H1 (cell line): ENCODE results near the gene RASD1. TPM values are rescaled to one million over a fixed set of nuclear protein-coding genes. Genes with fewer than 3 reads are reported as not detected.

Source experiments
- CTCF ChIA-PET: fragments of 300-600 bp; sonication (Branson Sonifier 250); formaldehyde crosslinking; loops from one replicate; lab custom pipeline; 2021; ENCODE audit not compliant: partially characterized antibody; lab: Charles Lee
- POLR2A ChIA-PET: fragments of 300-600 bp; sonication (Branson Sonifier 250); formaldehyde crosslinking; loops from one replicate; lab custom pipeline; 2021; ENCODE audit warnings: inconsistent platforms; ENCODE audit not compliant: partially characterized antibody; lab: Charles Lee
- DNase-seq, 2 experiments: peaks; one replicate each; pipeline versions ENCODE4 v3.0.0 to v3.0.0-alpha.2; 2010 to 2022; ENCODE audit warnings: low spot score in 2 of 2, low read depth in 1 of 2, mixed read lengths in 1 of 2
- FAIRE-seq: peaks from 2 replicates; lab custom pipeline; 2011; peaks lifted over from hg19 to GRCh38; lab: Jason Lieb, UNC
- H2AFZ ChIP-seq: 2 replicates; pipeline ENCODE4 v1.8.1; 2012; ENCODE audit warnings: low read length, inconsistent platforms
- H2AK5ac ChIP-seq: 2 replicates; pipeline ENCODE4 v1.6.1; 2013; ENCODE audit warnings: low read depth, low read length
- H2BK120ac ChIP-seq: replicated peaks from 2 replicates; pipeline ENCODE3; 2013; ENCODE audit warnings: low read depth, low read length, inconsistent platforms
- H2BK12ac ChIP-seq: 2 replicates; pipeline ENCODE4 v1.6.1; 2013; ENCODE audit warnings: low read depth, low read length
- H2BK15ac ChIP-seq: 2 replicates; pipeline ENCODE4 v1.6.1; 2013; ENCODE audit warnings: low read length
- H2BK20ac ChIP-seq: 2 replicates; pipeline ENCODE4 v1.6.1; 2013; ENCODE audit warnings: low read length
- H2BK5ac ChIP-seq: 2 replicates; pipeline ENCODE4 v1.6.1; 2013; ENCODE audit warnings: low read depth, low read length
- H3K14ac ChIP-seq: 2 replicates; pipeline ENCODE4 v1.6.1; 2013; ENCODE audit warnings: inconsistent platforms; ENCODE audit not compliant: insufficient read length
- H3K18ac ChIP-seq: 2 replicates; pipeline ENCODE4 v1.6.1; 2013; ENCODE audit warnings: low read length; ENCODE audit errors: extremely low read depth
- H3K23ac ChIP-seq: 2 replicates; pipeline ENCODE4 v1.6.1; 2013; ENCODE audit warnings: inconsistent platforms; ENCODE audit not compliant: insufficient read length
- H3K23me2 ChIP-seq: 2 replicates; pipeline ENCODE4 v1.6.1; 2013; ENCODE audit warnings: low read depth, low read length
- H3K27ac ChIP-seq: 2 replicates; pipeline ENCODE4 v1.6.1; 2011; ENCODE audit warnings: low read depth, low read length, inconsistent platforms
- H3K27me3 ChIP-seq, 4 experiments: replicated peaks in 1 of 4; 1 replicate in 1 of 4; 2 replicates in 3 of 4; pipeline versions ENCODE4 v1.6.1 to v1.8.1; 2011 to 2013; ENCODE audit warnings: low read length in 3 of 4, mild to moderate bottlenecking in 3 of 4, inconsistent platforms in 2 of 4, mixed read lengths in 2 of 4, moderate library complexity in 1 of 4; ENCODE audit not compliant: control insufficient read depth in 3 of 4, insufficient read depth in 3 of 4; ENCODE audit errors: extremely low read depth in 1 of 4
- H3K36me3 ChIP-seq, 4 experiments: 2 replicates each; pipeline versions ENCODE4 v1.6.1 to v1.8.1; 2011 to 2013; ENCODE audit warnings: mild to moderate bottlenecking in 4 of 4, low read length in 3 of 4, moderate library complexity in 2 of 4, control low read depth in 1 of 4, inconsistent platforms in 1 of 4; ENCODE audit not compliant: insufficient read depth in 4 of 4, control insufficient read depth in 2 of 4
- H3K4ac ChIP-seq: replicated peaks from 2 replicates; pipeline ENCODE3; 2013; ENCODE audit warnings: low read length, low read depth, mixed read lengths, inconsistent platforms; ENCODE audit not compliant: insufficient read length
- H3K4me1 ChIP-seq, 4 experiments: replicated peaks in 1 of 4; 1 replicate in 1 of 4; 2 replicates in 3 of 4; pipeline versions ENCODE4 v1.6.1 to v1.8.1; 2011 to 2013; ENCODE audit warnings: low read length in 3 of 4, inconsistent platforms in 2 of 4, mixed read lengths in 1 of 4; ENCODE audit not compliant: insufficient read depth in 4 of 4, control insufficient read depth in 3 of 4
- H3K4me2 ChIP-seq, 2 experiments: 2 replicates each; pipeline versions ENCODE4 v1.6.1 to v1.8.1; 2011 to 2013; ENCODE audit warnings: low read depth in 2 of 2, low read length in 2 of 2, control low read depth in 1 of 2, inconsistent platforms in 1 of 2, mild to moderate bottlenecking in 1 of 2; ENCODE audit not compliant: insufficient read depth in 1 of 2
- H3K4me3 ChIP-seq, 4 experiments: fragments of 200-600, 300-600 bp in 1 of 4; sonication (generic), shearing (Covaris generic), sonication (Bioruptor Twin) in 1 of 4; 2 replicates each; pipeline versions ENCODE4 v1.5.1 to v1.8.1; 2011 to 2016; ENCODE audit warnings: low read length in 4 of 4, low read depth in 3 of 4, control low read depth in 2 of 4, inconsistent platforms in 2 of 4, mild to moderate bottlenecking in 2 of 4, mixed read lengths in 1 of 4, moderate library complexity in 1 of 4; ENCODE audit not compliant: insufficient read depth in 2 of 4; ENCODE audit errors: extremely low read depth in 1 of 4
- H3K56ac ChIP-seq: replicated peaks from 2 replicates; pipeline ENCODE3; 2013; ENCODE audit warnings: low read depth, mild to moderate bottlenecking, mixed read lengths, low read length, inconsistent platforms; ENCODE audit not compliant: insufficient read length
- H3K79me1 ChIP-seq: 2 replicates; pipeline ENCODE4 v1.6.1; 2013; ENCODE audit warnings: low read depth, low read length, control low read depth
- H3K79me2 ChIP-seq, 2 experiments: 2 replicates each; pipeline versions ENCODE4 v1.6.1 to v1.8.1; 2012 to 2013; ENCODE audit warnings: low read length in 2 of 2, mild to moderate bottlenecking in 2 of 2, inconsistent platforms in 1 of 2; ENCODE audit not compliant: insufficient read depth in 2 of 2, control insufficient read depth in 1 of 2
- H3K9ac ChIP-seq, 4 experiments: replicated peaks in 1 of 4; 1 replicate in 1 of 4; 2 replicates in 3 of 4; pipeline versions ENCODE4 v1.6.1 to v1.8.1; 2011 to 2013; ENCODE audit warnings: low read depth in 3 of 4, low read length in 3 of 4, control low read depth in 2 of 4, mild to moderate bottlenecking in 2 of 4, moderate library complexity in 2 of 4, inconsistent platforms in 1 of 4; ENCODE audit errors: extremely low read depth in 1 of 4
- H3K9me3 ChIP-seq, 2 experiments: 2 replicates each; pipeline versions ENCODE4 v1.6.1 to v1.8.1; 2012 to 2013; ENCODE audit warnings: mild to moderate bottlenecking in 2 of 2, moderate library complexity in 2 of 2, control low read depth in 1 of 2, inconsistent platforms in 1 of 2, low read depth in 1 of 2, low read length in 1 of 2, mixed read lengths in 1 of 2; ENCODE audit not compliant: insufficient read depth in 2 of 2
- H4K20me1 ChIP-seq, 2 experiments: replicated peaks in 1 of 2; 2 replicates each; pipeline versions ENCODE3 to v1.8.1; 2011 to 2013; ENCODE audit warnings: inconsistent platforms in 2 of 2, low read length in 2 of 2, mild to moderate bottlenecking in 1 of 2; ENCODE audit not compliant: insufficient read depth in 2 of 2, control insufficient read depth in 1 of 2
- H4K5ac ChIP-seq: 2 replicates; pipeline ENCODE4 v1.6.1; 2013; ENCODE audit warnings: low read length, low read depth, mixed read lengths, inconsistent platforms; ENCODE audit not compliant: insufficient read length
- H4K8ac ChIP-seq: 2 replicates; pipeline ENCODE4 v1.8.0; 2013; ENCODE audit warnings: mild to moderate bottlenecking, moderate library complexity, low read length, inconsistent platforms; ENCODE audit not compliant: insufficient read depth; ENCODE audit errors: extremely low read depth
- H4K91ac ChIP-seq: replicated peaks from 2 replicates; pipeline ENCODE3; 2013; ENCODE audit warnings: low read length, mixed read lengths, inconsistent platforms; ENCODE audit not compliant: insufficient read length
- CREB1 ChIP-seq: IDR thresholded peaks from 2 replicates; pipeline ENCODE4 v1.6.1; 2012; ENCODE audit warnings: inconsistent platforms
- SRF ChIP-seq: IDR thresholded peaks from 2 replicates; pipeline ENCODE4 v1.6.1; 2011; ENCODE audit warnings: mild to moderate bottlenecking, low read depth, low read length, moderate library complexity
- USF2 ChIP-seq: IDR thresholded peaks from 2 replicates; pipeline ENCODE4 v1.6.1; 2011; ENCODE audit warnings: low read length, improper control_type of control experiment
- WGBS, 2 experiments: shearing (Covaris generic) in 1 of 2; methylation state at CpG; one replicate each; pipeline versions ENCODE4 v1.1.6 to v1.1.7; 2013 to 2015; ENCODE audit warnings: low lambda C conversion rate in 2 of 2, mixed read lengths in 2 of 2, inconsistent platforms in 1 of 2, low coverage in 1 of 2, missing lambda C conversion rate in 1 of 2; ENCODE audit not compliant: insufficient replicate concordance in 2 of 2, insufficient coverage in 1 of 2, insufficient read length in 1 of 2; ENCODE audit errors: extremely low coverage in 1 of 2, missing lambda C conversion rate in 1 of 2; 5-methylcytosine and 5-hydroxymethylcytosine counted together
- polyA plus RNA-seq, 7 experiments: library from polyadenylated mRNA; depleted of rRNA in 3 of 7; stranded (reverse) in 5 of 7; unstranded in 2 of 7; fragments of >200 nt in 5 of 7; fragments of 200-250 nt in 2 of 7; gene quantifications; 1 replicate in 5 of 7; 2 replicates in 1 of 7; 4 replicates in 1 of 7; pipeline versions ENCODE4 v1.2.1 to v1.2.3, GENCODE V29; 2011 to 2013; ENCODE audit warnings: missing spikeins in 2 of 7, mixed read lengths in 2 of 7
- total RNA-seq: library from RNA; stranded (reverse); fragmentation: NEBNext Ultra II Directional; extraction: Animal tissue kit (Norgen Biotek cat#: 25700); gene quantifications from 2 replicates; pipeline ENCODE4 v1.2.1, GENCODE V29; 2021

Gene RASD1
- total and polyA plus RNA-seq, 2 of the 8 experiments (the other 6 are each of a cell fraction or from before 2014, with no cell fraction given), result 2.3 to 2.6 TPM

GRCh38 chr17:17540935-17541639, 44.9 kb upstream of the RASD1 start:
- H3K79me2 ChIP-seq, result no peaks in the 10 kb centered on the region
- no peak overlapping the region for H3K4me3 ChIP-seq
- no peak overlapping the region for H2AK5ac ChIP-seq
- DNase-seq (no peak), FAIRE-seq (no peak)
- H3K79me1 ChIP-seq, result no peaks in the 10 kb centered on the region
- no peak overlapping the region for H2AFZ ChIP-seq
- CTCF ChIA-PET, result interaction anchor here (0.6 to 2.9 kb wide), 9 partner anchors 18 to 474 kb away, joined by 3 to 7 read pairs (median 4); no protein-coding TSS in a partner anchor
- TF ChIP-seq SRF (no peak), CREB1 (no peak), USF2 (no peak)
- H3K27me3 ChIP-seq, result no peaks in the 10 kb centered on the region
- H3K4ac ChIP-seq, result no peak overlapping the region
- H3K23me2 ChIP-seq, result no peaks in the 10 kb centered on the region
- H4K5ac ChIP-seq, result no peak overlapping the region
- H3K23ac ChIP-seq, result no peak overlapping the region
- no peak overlapping the region for H2BK15ac ChIP-seq
- POLR2A ChIA-PET, result interaction anchor here (0.7 kb wide), 1 partner anchor 159 kb away, joined by 3 read pairs; no protein-coding TSS in a partner anchor
- H3K56ac ChIP-seq, result no peak overlapping the region
- 91% methylated on average over 23 of the region's 23 CpGs; no CpG with 5 or more reads in 1 of the 2 experiments for WGBS, 2 experiments
- H4K91ac ChIP-seq, result no peak overlapping the region
- no peak overlapping the region for H2BK5ac ChIP-seq
- H3K4me1 ChIP-seq, result no peaks in the 10 kb centered on the region; a peak in 1 of 7 replicates
- no peak overlapping the region for H3K18ac ChIP-seq
- H2BK20ac ChIP-seq, result no peak overlapping the region
- peak overlapping the region; percentile 35; the same call in 1 of the 2 replicates for H4K8ac ChIP-seq
- no peak overlapping the region for H2BK12ac ChIP-seq
- no peak overlapping the region for H3K14ac ChIP-seq
- H3K27ac ChIP-seq, result no peak overlapping the region
- no peaks in the 10 kb centered on the region for H3K36me3 ChIP-seq
- H3K9ac ChIP-seq, result no peak overlapping the region
- H3K9me3 ChIP-seq, result no peaks in the 10 kb centered on the region
- no peak overlapping the region for H3K4me2 ChIP-seq
- H2BK120ac ChIP-seq, result no peak overlapping the region
- peaks cover 0 to 2% of the 10 kb centered on the region in 2 experiments for H4K20me1 ChIP-seq
